GM19463 (cell line): Measurements from ENCODE around the gene KNDC1.
"Not testable (repeated sequence)": the region's sequence is repeated elsewhere in the genome, so short reads cannot be mapped to it uniquely, and the experiment has no call there.

ENCODE experiments used
- ATAC-seq: cut with Tn5 transposase; IDR thresholded peaks from one replicate; pipeline ENCODE4 v1.9.1; 2021; ENCODE audit warnings: mild to moderate bottlenecking, moderate library complexity; ENCODE audit not compliant: unreplicated experiment

KNDC1 gene

DNA sequence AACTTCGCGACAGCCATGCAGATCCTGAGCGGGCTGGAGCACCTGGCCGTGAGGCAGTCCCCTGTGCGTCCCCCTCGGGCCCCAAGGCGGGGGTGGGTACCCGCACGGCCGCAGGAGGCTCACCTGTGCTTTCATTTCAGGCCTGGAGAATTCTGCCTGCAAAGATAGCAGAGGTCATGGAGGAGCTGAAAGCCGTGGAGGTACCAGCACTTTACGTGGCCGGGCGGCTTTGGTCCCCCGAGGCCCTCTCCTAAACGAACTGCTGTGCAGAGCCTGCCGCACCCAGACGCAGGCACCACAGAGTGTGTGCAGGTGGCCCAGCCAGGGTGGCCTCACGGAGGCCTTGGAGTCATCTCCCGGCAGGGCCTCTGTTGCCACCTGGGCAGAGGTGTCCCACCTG lies 58.9 kb downstream of the KNDC1 start:
- no peak for ATAC-seq

DNA sequence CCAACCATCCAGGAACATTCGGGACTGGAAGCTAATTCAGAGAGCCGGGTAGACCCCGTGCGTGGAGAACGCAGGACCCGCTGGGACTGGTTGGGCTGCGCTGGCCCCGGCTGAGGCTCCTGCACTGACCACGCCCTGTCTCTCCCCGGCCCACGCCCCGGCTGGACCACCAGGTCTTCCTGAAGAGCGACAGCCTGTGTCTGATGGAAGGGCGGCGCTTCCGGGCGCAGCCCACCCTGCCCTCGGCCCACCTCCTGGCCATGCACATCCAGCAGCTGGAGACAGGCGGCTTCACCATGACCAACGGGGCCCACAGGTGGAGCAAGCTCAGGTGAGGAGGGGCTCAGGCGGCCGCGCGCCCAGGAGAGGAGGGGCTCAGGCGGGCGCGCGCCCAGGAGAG lies 59.8 kb downstream of the KNDC1 start:
- ATAC-seq, result no peak

DNA sequence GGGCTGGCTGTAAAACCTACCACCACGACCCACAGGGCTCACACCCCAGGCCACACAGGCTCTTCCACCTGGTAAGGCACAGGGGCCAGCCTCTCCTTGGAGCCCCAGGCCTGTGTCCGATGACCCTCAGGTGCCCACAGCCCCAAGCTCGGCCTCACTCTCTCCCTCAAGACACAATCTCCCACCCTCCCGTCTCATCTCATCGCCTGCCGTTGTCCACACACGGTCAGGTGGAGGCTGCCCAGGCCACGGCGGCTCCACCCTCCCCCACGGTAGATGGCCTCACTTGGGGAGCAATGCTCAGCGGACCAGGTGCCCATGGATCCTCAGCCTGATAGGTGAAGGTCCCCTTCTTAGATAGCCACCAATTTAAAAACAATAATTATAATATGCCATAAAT lies 61.3 kb downstream of the KNDC1 start:
- no peak for ATAC-seq

DNA sequence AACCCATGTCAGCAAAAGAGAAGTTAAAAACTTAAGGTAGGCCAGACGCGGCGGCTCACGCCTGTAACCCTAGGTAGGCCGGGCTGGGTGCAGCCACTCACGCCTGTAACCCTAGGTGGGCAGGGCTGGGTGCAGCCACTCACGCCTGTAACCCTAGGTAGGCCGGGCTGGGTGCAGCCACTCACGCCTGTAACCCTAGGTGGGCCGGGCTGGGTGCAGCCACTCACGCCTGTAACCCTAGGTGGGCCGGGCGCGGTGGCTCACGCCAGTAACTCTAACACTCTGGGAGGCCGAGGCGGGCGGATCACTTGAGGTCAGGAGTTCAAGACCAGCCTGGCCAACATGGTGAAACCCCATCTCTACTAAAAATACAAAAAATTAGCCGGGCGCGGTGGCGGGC lies 61.7 kb downstream of the KNDC1 start:
- not testable (repeated sequence) for ATAC-seq

DNA sequence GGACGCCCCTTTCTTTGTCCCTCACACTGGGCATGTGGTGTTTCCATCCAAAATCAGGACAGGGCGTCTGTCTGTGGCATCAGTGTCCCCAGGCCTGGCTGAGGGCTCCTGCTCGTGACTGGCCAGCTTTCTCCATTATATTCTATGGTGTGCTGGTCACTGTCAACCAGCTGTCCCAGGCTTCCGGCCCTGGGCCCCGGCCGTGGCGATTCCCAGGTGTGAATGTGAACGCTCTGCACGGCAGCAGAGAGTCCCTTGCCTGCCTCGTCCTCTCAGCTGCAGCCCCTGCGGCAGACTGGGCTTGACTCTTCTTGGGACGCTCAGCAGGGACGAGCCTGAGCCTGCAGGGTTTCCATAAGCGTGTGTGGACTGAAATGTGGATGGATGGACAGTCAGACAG lies 64.1 kb downstream of the KNDC1 start:
- no peak for ATAC-seq

DNA sequence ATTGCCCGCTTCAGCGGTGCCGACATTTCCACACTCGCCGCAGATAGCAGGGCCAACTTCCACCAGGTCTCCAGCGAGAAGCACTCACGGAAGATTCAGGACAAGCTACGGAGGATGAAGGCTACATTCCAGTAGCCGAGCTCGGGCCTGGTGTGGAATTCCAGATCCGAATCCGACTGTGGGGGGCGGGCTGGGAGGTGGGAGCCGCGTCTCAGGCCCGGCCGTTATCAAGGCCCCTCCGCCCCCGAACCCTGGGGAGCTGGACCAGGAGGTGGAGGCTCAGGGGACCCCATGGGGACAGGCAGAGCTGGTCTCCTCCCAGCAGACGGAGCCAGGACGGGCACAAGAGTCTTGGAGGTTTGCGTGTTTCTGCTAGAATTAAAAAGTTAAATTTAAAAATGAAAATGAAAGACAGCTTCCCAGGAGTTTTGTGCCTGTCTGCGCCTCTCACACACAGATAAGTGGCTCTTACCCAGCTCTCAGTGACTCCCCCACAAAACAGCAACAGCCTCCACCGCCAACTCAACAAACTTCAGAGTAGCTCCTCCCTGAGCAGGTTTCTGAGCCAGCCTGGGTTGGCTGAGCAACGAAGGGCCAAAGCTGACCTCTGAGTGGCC lies 64.8 kb downstream of the KNDC1 start:
- no peak for ATAC-seq

DNA sequence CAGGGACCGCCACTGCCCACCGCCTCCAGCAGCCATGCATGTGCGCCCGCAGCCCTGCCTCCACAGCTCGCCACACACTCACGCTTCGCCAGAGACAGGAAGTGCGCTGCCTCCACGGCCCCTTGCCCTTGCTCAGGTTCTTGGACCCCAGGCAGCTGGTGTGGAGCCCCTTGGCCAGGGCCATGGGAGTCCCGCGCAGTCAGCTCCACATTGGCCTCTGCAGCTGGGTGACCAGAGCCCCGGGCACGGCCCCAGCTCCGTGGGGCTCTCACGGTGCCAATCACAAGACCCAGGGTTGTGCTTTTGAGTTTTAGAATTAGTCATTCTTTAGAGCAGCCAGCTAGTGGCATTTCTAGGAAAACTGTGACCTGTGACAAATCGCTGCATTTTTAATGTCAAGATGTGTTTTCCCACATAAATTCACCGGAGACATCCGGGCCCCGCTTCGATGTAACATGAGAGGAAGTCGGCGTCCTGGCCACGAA lies 65.7 kb downstream of the KNDC1 start:
- no peak for ATAC-seq

DNA sequence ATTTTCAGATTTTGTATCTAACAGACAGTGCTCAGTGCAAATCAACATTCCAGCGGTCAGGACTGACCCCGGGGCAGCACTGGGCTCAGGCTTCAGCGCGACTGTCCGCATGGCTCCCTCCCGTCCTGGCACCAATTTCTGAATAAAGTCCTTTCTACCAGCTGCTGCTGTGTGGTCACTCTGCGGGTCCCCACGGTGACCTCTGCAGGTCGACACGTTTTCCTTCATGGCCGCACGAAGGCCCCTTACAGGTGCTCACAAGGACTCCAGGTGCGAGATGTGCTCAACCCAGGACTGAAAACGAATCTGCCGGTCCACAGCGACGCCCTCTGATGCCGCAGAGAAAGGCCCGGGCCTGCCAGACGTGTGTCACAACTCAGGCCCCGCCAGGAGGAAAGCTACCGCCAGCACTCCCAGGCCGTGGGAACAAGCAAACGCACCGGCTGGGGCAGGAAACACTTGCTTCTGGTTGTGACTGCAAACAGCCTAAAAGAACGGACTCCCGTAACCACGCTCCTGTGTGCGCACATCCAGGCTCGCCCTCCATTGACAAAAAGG lies 66.3 kb downstream of the KNDC1 start:
- ATAC-seq, result no peak

DNA sequence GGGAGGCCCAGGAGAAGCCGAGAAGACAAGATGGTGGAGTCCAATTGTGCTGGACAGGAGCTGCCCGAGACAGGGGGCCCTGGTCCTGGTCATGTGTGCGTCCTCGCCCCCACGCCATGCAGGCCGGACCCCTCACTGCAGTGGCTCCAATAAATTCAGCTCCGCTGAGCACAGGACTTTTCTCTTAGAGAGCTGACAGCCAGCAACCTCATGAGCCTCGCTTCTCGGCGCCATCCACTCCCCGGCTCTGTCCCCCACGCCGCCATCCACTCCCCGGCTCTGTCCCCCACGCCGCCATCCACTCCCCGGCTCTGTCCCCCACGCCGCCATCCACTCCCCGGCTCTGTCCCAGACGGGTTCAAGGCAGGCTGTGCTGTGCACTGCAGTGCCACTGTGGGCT lies 67.2 kb downstream of the KNDC1 start:
- ATAC-seq, result no peak

DNA sequence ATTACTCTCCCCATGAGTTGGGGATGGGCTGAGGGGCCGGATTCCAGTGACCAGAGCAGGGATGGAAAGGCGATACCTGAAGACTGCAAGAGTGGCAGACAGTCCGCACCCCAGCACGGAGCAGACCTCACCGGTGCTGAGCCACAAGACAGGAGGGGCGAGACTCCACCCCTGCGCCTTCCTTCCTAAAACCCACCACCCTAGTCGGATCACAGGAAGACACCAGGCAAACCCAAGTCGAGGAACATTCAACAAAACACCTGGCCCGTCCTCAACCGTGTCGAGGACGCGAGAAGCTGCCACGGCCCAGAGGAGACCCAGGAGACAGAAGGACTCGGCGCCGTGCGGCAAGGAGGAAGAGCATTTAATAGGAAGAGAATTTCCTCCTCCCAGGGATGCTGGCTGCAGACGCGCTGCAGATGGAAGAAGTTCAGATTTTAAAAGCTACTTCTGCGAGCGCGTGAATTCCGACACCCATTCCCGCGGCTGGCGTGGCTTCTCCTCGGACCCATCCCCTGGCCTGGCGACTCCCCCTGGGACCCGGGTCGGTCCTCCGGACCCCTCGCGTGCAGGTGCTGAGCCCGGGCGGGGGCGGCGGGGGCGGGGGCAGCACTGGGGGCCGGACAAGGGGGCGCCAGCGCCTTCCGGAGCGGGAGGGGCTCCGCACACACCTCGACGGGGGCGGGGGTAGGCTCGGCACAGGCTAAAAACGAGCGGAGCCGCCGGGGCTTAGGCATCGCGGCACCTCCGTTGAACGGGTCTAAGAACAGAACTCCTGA lies 69.4 kb downstream of the KNDC1 start:
- ATAC-seq, result no peak

DNA sequence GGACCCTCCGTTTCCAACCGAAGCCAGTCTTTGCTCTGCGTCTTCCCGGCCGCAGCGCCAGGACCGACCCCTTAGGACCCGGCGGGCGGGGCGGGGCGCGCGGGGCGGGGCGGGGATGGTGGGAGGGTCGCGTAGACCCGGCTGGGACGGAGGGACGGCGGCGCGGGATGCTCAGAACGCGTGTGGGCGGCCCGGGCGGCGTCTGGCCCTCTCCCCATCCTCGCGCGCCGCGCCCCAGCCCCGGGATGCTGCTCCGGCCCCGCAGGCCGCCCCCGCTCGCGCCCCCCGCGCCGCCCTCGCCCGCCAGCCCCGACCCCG lies 70.0 kb downstream of the KNDC1 start, which contains the start of gene UTF1:
TSS of gene UTF1 (plus strand) at position 174 of the 318 bp plus-strand sequence. CDS start at position 246, 72 bp downstream.
- ATAC-seq, result no peak

DNA sequence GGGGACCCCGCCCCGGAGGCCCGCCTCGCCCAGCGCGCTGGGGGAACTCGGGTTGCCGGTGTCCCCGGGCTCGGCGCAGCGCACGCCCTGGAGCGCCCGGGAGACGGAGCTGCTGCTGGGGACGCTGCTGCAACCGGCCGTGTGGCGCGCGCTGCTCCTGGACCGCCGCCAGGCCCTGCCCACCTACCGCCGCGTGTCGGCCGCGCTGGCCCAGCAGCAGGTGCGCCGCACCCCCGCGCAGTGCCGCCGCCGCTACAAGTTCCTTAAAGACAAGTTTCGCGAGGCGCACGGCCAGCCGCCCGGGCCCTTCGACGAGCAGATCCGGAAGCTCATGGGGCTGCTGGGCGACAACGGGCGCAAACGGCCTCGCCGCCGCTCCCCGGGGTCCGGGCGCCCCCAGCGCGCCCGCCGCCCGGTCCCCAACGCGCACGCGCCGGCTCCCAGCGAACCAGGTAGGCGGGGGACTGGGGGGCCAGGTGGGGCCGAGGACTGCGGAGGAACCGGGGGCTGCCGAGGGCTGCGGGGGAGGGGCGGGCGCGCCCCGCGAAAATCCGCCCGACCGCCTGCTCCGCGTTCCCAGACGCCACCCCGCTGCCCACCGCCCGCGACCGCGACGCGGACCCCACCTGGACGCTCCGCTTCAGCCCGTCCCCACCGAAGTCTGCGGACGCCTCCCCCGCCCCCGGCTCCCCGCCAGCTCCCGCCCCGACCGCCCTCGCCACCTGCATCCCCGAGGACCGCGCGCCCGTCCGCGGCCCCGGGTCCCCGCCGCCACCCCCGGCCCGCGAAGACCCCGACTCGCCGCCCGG lies 70.6 kb downstream of the KNDC1 start:
- ATAC-seq, result no peak

DNA sequence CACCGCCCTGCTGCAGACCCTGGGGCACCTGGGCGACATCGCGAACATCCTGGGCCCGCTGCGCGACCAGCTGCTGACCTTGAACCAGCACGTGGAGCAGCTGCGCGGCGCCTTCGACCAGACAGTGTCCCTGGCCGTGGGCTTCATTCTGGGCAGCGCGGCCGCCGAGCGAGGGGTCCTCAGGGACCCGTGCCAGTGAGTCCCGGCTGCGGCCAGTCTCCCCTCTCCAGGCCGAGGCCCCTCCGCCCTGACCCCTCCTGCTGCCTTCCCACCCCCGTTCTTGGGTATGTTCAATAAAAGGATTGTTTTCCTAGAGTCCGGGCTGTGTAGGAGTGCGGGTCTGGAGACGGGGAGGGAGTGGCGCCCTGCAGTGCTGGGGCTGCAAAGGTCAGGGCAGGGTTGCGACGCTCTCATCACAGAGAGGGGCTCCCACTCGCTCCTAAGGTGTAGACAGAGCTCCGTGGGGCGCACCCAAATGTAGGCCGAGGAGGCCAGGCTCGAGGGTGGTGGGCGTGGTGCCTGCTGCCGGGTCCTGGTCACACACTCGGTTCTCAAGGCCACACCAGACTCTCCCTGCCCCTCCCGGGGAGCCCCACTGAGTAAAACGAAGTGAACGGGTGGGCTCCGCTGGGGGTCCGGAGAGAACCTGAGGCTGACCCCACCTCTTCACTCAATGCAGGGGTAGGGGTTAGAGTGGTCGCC lies 71.4 kb downstream of the KNDC1 start:
- ATAC-seq, result no peak

DNA sequence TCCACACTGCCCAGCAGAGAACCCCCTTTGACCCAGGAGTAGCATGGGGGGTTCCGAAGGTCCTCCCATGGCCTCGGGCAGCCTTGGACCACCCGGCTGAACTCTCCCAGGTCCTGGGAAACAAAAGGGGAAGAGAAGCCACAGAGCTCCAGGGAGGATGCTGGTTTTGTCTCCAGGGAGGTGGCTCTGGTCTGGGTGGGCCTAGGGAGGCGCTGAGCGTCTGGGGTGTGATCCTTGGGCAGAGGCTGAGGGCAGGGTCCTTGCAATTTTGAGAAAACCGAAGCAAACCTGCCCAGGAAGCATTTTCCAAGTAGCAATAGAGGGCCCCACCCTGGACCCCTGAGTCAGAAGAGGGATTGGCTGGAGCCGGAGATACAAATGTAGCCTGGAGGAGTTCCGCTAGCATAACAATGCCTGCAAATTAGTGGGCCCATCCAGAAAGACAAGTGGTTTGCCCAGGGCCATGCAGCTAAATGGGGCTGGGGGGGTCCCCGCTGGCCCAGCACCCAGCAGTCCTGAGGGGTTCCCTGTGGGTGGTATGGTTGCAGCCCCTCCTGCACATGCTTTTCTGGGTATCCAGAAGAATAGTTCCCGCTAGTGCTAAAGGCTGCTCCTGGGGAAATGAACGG lies 72.0 kb downstream of the KNDC1 start:
- no peak for ATAC-seq

DNA sequence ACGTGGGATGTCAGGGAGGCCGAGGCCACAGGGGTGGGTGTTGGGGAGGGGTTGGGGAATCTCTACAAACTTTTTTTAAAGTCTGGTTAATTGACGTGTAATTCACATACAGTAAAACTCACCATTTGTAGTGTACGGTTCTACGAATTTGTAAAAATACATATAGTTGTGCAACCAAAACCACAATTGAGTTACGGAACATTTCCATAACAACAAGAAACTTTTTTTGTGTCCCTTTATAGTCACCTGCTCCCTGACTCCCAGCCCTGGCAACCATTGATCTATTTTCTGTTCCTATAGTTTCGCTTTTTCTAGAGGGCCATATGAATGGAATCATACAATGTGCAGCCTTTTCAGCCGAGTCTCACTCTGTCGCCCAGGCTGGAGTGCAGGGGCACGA lies 74.8 kb downstream of the KNDC1 start:
- ATAC-seq, result not testable (repeated sequence)

DNA sequence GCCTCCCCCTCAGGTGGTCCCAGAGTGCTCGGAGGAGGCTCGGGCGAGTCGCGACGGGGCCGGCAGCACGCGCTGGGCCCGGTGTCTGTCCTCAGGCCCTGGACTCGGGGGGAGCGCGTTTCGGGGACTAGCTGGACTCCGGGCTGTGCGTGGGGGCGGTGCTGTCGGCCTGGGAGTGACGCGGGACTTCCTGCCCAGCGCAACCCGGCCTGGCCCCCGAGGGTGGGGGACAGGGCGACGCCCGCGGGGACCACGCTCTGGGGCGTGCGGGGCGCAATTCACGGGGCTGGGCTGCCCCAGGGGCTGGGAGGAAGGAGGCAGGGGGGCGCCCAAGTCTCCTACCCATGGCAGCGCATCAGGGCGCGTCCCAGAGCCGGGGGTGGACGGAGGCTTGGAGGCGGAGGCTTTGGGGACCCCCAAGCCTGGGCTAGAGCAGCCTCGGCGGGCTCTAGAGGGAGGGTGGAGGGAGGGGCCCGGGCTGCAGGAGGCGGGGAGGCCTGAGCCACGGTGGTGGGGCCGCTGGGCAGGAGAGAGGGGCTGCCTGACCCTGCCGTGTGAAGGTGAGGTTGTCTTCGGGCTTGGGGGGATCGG lies 75.3 kb downstream of the KNDC1 start:
- ATAC-seq, result no peak

DNA sequence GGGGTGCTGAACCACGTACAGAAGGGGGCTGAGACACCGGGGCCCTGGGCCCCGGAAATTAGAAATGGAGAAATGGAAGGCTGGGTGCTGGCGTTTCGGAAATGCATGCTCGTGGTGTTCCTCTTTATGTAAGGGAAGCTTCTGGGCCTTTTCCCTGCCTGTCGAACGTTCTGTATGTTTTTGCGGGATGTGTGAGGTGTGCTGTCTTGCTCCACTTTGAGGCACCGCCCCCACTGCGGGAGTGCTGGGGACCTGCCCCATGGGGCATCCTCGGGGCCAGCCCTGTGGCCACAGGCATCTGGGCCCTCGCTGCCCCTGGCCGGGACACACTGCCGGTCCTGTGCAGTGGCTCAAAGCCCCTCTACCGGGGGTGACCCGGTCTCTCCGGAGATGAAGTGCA lies 75.9 kb downstream of the KNDC1 start:
- ATAC-seq, result no peak

DNA sequence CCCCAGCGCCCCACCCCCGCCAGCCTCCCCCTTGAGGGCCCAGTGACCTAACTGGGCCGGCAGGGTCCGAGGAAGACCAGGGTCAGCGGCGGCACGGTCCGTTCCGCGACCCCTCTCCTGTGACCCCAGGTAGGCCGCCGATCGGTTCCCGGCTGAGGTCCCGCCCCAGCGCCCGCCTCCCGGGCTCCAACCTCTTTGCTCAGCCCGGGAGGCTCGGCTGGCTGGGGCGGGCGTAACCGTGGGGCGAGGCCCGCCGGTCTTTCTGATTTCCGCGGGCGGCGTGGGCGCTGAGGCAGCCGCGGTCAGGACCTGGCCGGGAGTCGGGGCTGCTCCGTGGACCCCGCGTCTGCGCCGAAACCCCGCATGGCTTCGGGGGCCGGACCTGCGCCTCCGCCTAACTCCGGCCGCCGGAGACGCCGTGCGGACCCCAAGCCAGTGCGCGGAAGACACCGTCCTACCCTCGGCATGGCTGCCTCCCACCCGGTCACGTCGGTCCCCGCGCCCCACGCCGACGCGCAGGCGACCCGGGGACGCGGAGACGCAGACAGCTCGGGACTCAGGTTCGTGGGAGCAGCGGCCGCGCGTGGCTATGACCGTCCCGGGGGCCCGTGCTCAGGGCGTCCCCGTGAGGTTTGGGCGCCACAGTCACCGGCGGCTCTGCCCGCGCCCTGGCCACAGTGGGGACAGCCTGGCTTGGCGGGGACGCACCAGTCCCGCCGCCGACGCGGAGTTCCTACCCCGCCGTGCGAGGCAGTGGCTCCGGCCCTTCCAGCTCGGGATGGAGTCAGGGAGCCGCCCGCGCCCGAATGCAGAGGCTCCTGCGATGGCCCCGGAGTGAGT lies 76.6 kb downstream of the KNDC1 start:
- no peak for ATAC-seq

DNA sequence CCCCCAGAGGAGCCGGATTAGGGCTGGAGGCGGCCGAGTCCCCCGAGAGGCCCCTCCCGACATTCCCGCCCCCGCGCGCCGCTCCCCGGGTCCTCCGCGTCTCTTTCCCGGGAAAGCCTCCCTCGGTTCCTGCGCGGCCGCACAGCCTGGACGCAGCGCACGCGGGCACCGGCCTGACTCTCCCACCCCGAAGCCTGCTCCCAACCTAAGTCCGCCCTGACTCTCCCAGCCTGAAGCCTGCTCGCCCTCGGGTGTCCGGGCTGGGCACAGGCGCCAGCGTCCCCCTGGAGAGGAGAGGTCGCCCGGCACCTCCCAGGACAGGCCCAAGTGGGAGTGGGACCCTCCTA lies 77.2 kb downstream of the KNDC1 start:
- ATAC-seq, result no peak
